LoVo (cell line): ENCODE data around the gene ITPR2.
"Not testable (repeated sequence)": the region's sequence is repeated elsewhere in the genome, so short reads cannot be mapped to it uniquely, and the experiment has no call there.

Experiments
- DNase-seq: peaks from one replicate; pipeline ENCODE4 v3.0.0-alpha.2; 2016; ENCODE audit warnings: low spot score

The ITPR2 gene

DNA sequence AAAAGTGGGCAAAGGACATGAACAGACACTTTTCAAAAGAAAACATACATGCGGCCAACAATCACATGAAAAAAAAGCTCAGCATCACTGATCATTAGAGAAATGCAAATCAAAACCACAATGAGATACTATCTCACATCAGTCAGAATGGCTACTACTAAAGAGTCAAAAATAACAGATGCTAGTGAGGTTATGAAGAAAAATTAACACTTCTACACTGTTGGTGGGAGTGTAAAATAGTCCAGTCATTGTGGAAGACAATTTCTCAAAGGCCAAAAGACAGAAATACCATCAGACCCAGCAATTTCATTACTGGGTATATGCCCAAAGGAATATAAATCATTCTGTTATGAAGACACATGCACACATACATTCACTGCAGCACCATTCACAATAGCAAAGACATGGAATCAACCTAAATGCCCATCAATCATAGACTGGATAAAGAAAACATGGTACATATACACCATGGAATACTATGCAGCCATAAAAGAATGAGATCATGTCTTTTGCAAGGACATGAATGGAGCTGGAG is 103.8 kb downstream of the ITPR2 start:
- not testable (repeated sequence) for DNase-seq

- no peak for DNase-seq
Observed at GRCh38 chr12:26728205-26729050, 104.6 kb downstream of the ITPR2 start.

- DNase-seq = no peak
Observed at GRCh38 chr12:26727482-26728204, 105.4 kb downstream of the ITPR2 start.

- DNase-seq = no peak
Observed at GRCh38 chr12:26726956-26727355, 106.0 kb downstream of the ITPR2 start.

DNA sequence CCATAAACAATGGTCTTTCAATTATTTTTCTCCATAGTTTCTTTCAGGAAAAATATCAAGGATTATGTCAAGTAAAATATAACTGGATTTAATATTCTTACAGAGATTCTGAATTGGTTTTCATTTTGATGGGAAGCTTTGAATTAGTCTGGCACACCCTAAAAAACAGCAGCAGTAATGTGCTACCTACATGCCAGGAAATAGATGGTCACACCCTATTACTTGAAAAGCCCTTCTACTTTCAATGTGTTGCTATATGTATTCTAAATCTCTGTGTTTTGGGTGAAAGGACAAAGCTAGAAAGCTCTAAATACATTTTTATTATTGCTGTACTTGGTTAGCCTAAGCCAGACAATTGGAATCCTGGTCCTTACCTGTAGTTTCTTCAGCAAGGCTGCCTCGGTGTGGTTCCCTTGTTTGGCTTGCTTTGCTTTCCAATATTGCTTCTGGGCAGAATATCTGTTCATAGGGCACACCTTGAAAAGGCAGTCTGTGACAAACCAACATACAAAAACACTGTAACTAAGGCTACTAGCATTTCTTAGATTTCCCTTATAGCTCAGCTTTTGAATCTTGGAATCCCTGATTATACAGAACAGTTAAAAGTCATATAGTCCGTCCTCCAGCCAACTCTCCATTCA is 107.6 kb downstream of the ITPR2 start:
- DNase-seq = no peak

DNA sequence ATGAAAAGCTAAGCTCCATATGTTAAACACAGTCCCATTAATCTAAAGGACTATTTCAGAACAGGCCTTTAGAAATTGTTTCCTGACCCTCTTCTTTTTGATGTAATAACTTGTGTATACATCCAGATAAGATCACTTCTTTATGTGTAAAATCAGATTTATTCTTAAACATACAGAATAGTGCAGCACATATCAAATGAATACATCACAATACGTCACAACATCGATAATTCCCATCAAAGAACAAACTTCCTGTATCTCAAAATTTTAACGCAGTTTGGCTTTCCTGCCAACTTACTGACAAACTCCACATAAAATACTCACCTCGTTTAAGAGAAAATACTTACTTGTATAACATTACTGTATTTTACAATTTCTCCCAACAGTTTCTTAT is 108.7 kb downstream of the ITPR2 start:
- no peak for DNase-seq

DNA sequence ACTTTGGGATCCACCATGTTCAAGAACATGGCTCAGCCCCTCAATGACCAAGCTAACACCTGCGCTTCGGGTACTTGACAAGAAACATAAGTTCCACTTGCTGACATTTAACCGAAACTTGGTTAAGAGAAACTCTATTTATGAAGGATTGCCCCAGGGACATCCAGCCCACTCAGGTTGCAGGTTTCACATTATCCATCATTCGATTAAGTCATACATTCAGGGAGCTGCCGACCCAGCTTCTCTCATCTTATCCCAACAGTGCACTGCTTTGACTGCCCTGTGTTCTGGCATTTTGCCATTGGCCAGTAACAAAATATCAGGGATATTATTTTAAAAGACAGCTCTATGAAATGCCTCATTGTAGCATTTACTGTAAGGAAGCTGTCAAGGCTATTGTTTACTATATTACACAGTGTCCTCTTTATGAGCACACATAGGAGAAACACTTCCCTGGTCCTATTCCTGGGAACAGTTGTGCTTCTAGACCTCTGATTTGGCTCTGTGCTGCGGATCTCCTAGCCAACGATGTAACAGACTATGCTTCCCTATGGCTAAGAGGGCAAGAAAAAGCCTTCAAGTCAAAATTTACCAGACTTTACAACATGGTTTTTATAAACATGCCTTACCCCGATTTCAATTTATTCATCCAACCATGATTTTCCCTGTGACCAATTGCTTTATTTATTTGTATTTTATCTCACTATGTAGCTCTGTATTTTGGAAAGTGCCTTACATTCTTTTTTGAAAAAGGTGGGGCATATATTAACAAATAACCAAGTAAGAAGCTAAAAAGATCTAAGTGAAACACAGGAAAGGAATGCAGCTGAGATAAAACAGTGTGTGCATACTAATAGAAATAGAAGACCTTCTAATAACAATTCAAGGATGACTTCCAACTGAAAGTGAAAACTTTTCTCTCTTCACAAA is 109.3 kb downstream of the ITPR2 start:
- no peak for DNase-seq

GRCh38 chr12:26721800-26722199 is 111.2 kb downstream of the ITPR2 start:
- peak; percentile 35 for DNase-seq

DNA sequence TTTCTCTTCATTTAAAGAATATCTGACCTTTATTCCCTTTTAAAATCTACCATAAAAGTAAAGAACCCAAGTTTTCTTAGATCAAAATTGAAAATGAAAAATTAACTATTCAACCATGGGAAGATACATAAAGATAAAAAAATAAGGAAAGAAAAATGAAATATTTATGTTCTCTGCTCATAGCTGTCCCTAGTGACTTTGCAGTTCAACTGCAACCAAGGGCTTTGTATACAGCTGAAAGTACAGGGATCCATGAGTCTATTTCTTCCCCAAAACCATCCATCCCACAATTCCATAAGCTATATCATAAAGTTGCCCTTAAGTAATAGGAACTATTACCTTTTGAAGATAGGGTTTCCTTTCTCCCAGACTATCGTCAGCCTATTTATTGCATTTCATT is 113.1 kb downstream of the ITPR2 start:
- no peak for DNase-seq

DNA sequence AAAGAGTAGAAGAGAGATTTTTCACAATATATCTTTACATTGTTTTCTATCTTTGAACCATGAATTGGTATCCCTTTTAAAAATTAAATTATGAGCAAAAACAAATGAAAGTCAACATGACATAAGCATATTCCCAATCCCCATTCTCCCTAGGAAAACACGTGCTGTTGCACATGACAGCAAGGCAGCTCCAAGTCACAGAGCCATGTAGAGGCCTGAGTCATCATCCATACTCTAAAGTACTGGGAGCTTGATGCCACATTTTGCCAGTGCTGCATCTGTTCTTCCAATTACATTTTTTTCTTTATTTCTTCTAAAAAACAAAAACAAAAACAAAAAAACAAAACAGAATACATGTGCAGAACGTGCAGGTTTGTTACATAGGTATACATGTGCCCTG is 115.2 kb downstream of the ITPR2 start:
- no peak for DNase-seq

GRCh38 chr12:26715232-26715631 is 117.8 kb downstream of the ITPR2 start:
- no peak for DNase-seq

GRCh38 chr12:26713885-26714383 is 119.1 kb downstream of the ITPR2 start:
- no peak for DNase-seq

- no peak for DNase-seq
Observed at GRCh38 chr12:26712892-26713291, 120.1 kb downstream of the ITPR2 start.

GRCh38 chr12:26711569-26711968 is 121.4 kb downstream of the ITPR2 start:
- no peak for DNase-seq

DNA sequence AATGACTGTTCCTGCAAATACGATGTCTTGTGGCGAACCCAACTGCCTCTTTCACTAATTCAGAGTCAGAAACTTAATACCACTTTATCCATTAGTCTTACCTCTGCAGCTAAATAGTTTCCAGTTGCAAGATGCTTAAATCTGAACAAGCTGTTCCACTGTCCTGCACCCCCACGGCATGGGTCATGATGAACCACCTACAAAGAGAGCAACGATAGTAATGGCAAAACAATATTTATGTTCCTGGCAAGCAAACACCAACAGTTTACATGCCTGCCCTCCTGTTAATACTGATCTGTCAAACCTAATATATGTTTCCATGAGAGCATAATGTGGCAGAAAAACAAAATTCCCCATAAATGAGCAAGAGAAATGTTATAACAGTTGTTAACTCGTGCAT is 121.9 kb downstream of the ITPR2 start:
- no peak for DNase-seq

DNA sequence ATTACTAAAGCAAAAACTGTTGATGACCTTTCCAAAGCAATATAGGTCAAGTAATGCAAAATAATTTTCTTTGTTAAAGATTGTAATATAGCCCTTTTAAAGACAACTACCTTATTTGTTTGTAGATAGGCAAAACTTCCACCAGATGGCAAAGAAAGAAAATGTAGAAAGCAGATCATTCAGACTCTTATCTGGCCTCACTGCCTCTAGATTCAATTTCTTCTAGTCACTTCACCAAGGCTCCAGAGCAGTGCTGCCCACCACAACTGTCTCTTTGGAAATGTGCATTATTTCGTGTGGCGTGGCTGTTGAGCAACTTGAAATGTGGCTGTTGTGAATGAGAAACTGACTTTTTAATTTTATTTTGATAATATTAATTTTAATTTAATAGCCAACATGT is 127.1 kb downstream of the ITPR2 start:
- no peak for DNase-seq

- no peak for DNase-seq
Observed at GRCh38 chr12:26704684-26705460, 128.1 kb downstream of the ITPR2 start.

DNA sequence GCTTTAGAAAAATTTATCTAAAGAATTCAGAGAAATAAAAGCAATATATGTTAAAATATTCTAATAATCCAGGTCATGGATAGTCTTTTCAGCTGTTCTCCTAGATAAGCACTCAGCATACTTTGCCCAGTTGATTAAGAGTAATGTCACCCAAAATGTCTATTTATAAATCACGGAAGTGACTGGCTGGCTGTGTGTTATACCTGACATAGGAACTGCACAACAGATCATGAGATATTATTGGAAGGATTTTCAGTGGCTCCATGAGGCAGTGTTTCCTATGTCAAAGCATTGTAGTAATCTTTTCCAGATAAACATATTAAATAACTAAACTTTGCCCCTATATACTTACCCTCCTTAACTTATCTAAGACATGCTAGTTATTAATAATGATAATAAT is 128.8 kb downstream of the ITPR2 start:
- no peak for DNase-seq

DNA sequence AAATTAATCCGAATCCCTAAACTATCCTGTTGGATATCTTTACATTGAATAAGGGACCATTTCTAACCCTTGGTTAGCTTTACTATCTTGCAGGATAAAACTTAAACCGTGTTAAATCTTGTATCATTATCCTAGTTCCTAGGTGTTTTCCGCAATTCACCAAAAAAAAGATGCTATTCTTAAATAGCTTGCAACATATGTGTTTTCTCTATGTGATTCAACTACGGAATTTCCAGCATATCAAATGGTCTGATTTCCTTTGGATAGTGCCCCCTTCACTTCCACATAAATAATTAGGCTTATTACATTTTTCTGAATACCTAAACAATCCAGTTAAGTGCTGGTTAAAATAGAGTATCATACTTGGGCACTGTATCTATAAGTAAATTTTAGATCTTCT is 130.3 kb downstream of the ITPR2 start:
- no peak for DNase-seq

GRCh38 chr12:26701604-26702215 is 131.3 kb downstream of the ITPR2 start:
- DNase-seq = peak; percentile 64
